Glutamatergic neuron (in vitro differentiated cells): ENCODE measurements around the gene ACADVL. TPM values are rescaled to one million over a fixed set of nuclear protein-coding genes. Genes with fewer than 3 reads are reported as not detected.

Source experiments
- DNase-seq: peaks from one replicate; pipeline ENCODE4 v3.0.0; 2022
- H3K27ac Mint-ChIP-seq: one replicate; pipeline ENCODE4 v1.8.0; 2020; ENCODE audit warnings: mild to moderate bottlenecking, mixed read lengths, inconsistent platforms; ENCODE audit not compliant: unreplicated experiment
- H3K27me3 Mint-ChIP-seq: one replicate; pipeline ENCODE4 v1.8.0; 2020; ENCODE audit warnings: mild to moderate bottlenecking, moderate library complexity, mixed read lengths, inconsistent platforms; ENCODE audit not compliant: unreplicated experiment
- H3K36me3 Mint-ChIP-seq: one replicate; pipeline ENCODE4 v1.8.0; 2020; ENCODE audit warnings: mild to moderate bottlenecking, mixed read lengths, inconsistent platforms; ENCODE audit not compliant: unreplicated experiment
- H3K4me1 Mint-ChIP-seq: one replicate; pipeline ENCODE4 v1.8.0; 2020; ENCODE audit warnings: mild to moderate bottlenecking, low read depth, mixed read lengths, inconsistent platforms; ENCODE audit not compliant: unreplicated experiment
- H3K4me3 Mint-ChIP-seq: one replicate; pipeline ENCODE4 v1.8.0; 2020; ENCODE audit warnings: mild to moderate bottlenecking, mixed read lengths, inconsistent platforms; ENCODE audit not compliant: unreplicated experiment
- H3K9me3 Mint-ChIP-seq: one replicate; pipeline ENCODE4 v1.8.0; 2020; ENCODE audit warnings: mild to moderate bottlenecking, moderate library complexity, mixed read lengths, inconsistent platforms; ENCODE audit not compliant: unreplicated experiment
- CTCF ChIP-seq: fragments of 200-600 bp; sonication (generic); IDR thresholded peaks from one replicate; pipeline ENCODE4 v1.5.0; 2021; ENCODE audit not compliant: partially characterized antibody, unreplicated experiment
- total RNA-seq: library from RNA; stranded (reverse); fragmentation: NEBNext Ultra II Directional; extraction: Animal tissue kit (Norgen Biotek cat#: 25700); gene quantifications from one replicate; pipeline ENCODE4 v1.2.1, GENCODE V29; 2021; ENCODE audit not compliant: unreplicated experiment

The ACADVL gene
- total RNA-seq, 1 donor from 2014 or later = 375 TPM

- H3K27me3 Mint-ChIP-seq = peaks cover 42% of the 10 kb centered on the region
- peak overlapping the region; percentile 79 for H3K27ac Mint-ChIP-seq
- H3K4me1 Mint-ChIP-seq = peaks cover 25% of the 10 kb centered on the region
- peaks cover 15% of the 10 kb centered on the region for H3K36me3 Mint-ChIP-seq
- TF ChIP-seq CTCF = no peak
- H3K9me3 Mint-ChIP-seq = peaks cover 42% of the 10 kb centered on the region
- DNase-seq = peak; percentile 76
- H3K4me3 Mint-ChIP-seq = peak overlapping the region; percentile 87
Measured at GRCh38 chr17:7237761-7238419, 18.2 kb downstream of the ACADVL start.

- H3K4me1 Mint-ChIP-seq = peaks cover 27% of the 10 kb centered on the region
- peaks cover 46% of the 10 kb centered on the region for H3K27me3 Mint-ChIP-seq
- TF ChIP-seq CTCF = no peak
- peaks cover 15% of the 10 kb centered on the region for H3K36me3 Mint-ChIP-seq
- H3K4me3 Mint-ChIP-seq = peak overlapping the region; percentile 93
- no peak for DNase-seq
- peak overlapping the region; percentile 89 for H3K27ac Mint-ChIP-seq
- peaks cover 43% of the 10 kb centered on the region for H3K9me3 Mint-ChIP-seq
Measured at GRCh38 chr17:7238420-7239090, 18.8 kb downstream of the ACADVL start.

- peaks cover 42% of the 10 kb centered on the region for H3K27me3 Mint-ChIP-seq
- peaks cover 15% of the 10 kb centered on the region for H3K36me3 Mint-ChIP-seq
- peaks cover 40% of the 10 kb centered on the region for H3K9me3 Mint-ChIP-seq
- H3K4me1 Mint-ChIP-seq = peaks cover 29% of the 10 kb centered on the region
- peak; percentile 98 for DNase-seq
- peak within 1 kb of the TSS; percentile 100 for H3K27ac Mint-ChIP-seq
- TF ChIP-seq CTCF = no peak
- peak within 1 kb of the TSS; percentile 99 for H3K4me3 Mint-ChIP-seq
Measured at GRCh38 chr17:7239091-7240027, 19.6 kb downstream of the ACADVL start, which contains the start of gene PHF23. Gene PHF23, minus strand, starts transcription at chr17:7239457. Its CDS starts 178 bp downstream, at chr17:7239279.

- peaks cover 36% of the 10 kb centered on the region for H3K27me3 Mint-ChIP-seq
- peaks cover 39% of the 10 kb centered on the region for H3K9me3 Mint-ChIP-seq
- DNase-seq = no peak
- H3K4me3 Mint-ChIP-seq = peak overlapping the region; percentile 99
- peaks cover 23% of the 10 kb centered on the region for H3K4me1 Mint-ChIP-seq
- TF ChIP-seq CTCF = no peak
- peak overlapping the region; percentile 100 for H3K27ac Mint-ChIP-seq
- peaks cover 15% of the 10 kb centered on the region for H3K36me3 Mint-ChIP-seq
Measured at GRCh38 chr17:7240375-7240774, 20.6 kb downstream of the ACADVL start.
